ENCODE data around the gene RBM48. TPM values are rescaled to one million over a fixed set of nuclear protein-coding genes. Genes with fewer than 3 reads are reported as not detected.

Gene RBM48
- total and polyA plus RNA-seq, 2 of the 13 experiments (the other 11 are each of a cell fraction or from before 2014, with no cell fraction given), result 7.2 to 12.2 TPM

DNA sequence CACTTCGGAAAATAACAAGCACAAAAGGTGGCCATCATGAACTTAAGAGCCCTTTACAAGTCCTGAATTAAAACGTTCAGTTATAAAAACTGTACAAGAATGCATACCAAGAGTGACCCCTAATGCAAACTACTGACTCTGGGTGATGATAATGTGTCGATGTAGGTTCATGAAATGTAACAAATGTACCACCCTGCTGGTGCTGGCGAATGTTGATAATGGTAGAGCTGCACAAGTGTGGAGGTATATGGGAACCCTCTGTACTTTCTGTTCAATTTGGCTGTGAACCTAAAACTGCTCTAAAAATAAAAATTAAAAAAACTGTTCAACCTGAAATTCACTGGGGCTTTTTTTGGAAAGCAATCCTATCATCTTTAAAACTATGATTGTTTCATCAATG is 58.2 kb downstream of the RBM48 start:
- FAIRE-seq, result no peak
- peak overlapping the region; percentile 44 for H3K27ac ChIP-seq (ENCODE audit: extremely low read length, insufficient read depth, low read length)
- no peak overlapping the region for H3K9ac ChIP-seq (ENCODE audit: insufficient read depth, low read depth, low read length)
- DNase-seq (ENCODE audit: low spot score), result no peak
- no peaks in the 10 kb centered on the region for H3K9me3 ChIP-seq (ENCODE audit: low read length)
- peaks cover 54% of the 10 kb centered on the region for H4K20me1 ChIP-seq (ENCODE audit: insufficient read depth, low read length)
- intact Hi-C loops (cut with micrococcal nuclease; ENCODE audit: unreplicated experiment), result loop anchor here (1.0 kb wide), 1 partner anchor 83 kb away; no protein-coding TSS in a partner anchor
- CTCF ChIA-PET (ENCODE audit: low intra/inter-chr PET ratio, low total read pairs), result no interaction called here
- H3K4me2 ChIP-seq (ENCODE audit: low read depth, low read length), result peak overlapping the region; percentile 53; the same call in 1 of the 2 replicates
- TF ChIP-seq, protein P1, sequence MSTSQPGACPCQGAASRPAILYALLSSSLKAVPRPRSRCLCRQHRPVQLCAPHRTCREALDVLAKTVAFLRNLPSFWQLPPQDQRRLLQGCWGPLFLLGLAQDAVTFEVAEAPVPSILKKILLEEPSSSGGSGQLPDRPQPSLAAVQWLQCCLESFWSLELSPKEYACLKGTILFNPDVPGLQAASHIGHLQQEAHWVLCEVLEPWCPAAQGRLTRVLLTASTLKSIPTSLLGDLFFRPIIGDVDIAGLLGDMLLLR (CRISPR knock-in tag; IDR thresholded peaks at IDR 0.05), result no peak
- TF ChIP-seq ZNF891 (CRISPR knock-in tag; IDR thresholded peaks at IDR 0.05), result no peak
- TF ChIP-seq, protein P2, sequence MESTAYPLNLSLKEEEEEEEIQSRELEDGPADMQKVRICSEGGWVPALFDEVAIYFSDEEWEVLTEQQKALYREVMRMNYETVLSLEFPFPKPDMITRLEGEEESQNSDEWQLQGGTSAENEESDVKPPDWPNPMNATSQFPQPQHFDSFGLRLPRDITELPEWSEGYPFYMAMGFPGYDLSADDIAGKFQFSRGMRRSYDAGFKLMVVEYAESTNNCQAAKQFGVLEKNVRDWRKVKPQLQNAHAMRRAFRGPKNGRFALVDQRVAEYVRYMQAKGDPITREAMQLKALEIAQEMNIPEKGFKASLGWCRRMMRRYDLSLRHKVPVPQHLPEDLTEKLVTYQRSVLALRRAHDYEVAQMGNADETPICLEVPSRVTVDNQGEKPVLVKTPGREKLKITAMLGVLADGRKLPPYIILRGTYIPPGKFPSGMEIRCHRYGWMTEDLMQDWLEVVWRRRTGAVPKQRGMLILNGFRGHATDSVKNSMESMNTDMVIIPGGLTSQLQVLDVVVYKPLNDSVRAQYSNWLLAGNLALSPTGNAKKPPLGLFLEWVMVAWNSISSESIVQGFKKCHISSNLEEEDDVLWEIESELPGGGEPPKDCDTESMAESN (CRISPR knock-in tag; conservative IDR thresholded peaks at IDR 0.05), result no peak
- TF ChIP-seq KLF6 (CRISPR knock-in tag; IDR thresholded peaks at IDR 0.05), result no peak
- no peak for TF ChIP-seq HES4 (CRISPR knock-in tag; IDR thresholded peaks at IDR 0.05; ENCODE audit: borderline replicate concordance)
- no peak for TF ChIP-seq ZSCAN29 (CRISPR knock-in tag; conservative IDR thresholded peaks at IDR 0.05)
- BruUV-seq (replicated peaks), result no TSS peak
- H3K4me1 ChIP-seq (ENCODE audit: insufficient read depth, low read length), result peaks cover 53% of the 10 kb centered on the region
- H2AFZ ChIP-seq (ENCODE audit: low read length), result no peak overlapping the region
- 76% methylated on average over 4 of the region's 4 CpGs for WGBS (ENCODE audit: low lambda C conversion rate)
- peaks cover 1 to 9% of the 10 kb centered on the region in 2 experiments; a peak in 2 of 5 replicates for H3K27me3 ChIP-seq (ENCODE audit: control insufficient read depth in 1 of 2, insufficient read depth in 2 of 2, low read length in 2 of 2)
- H3K36me3 ChIP-seq (replicated peaks in 1 of 2; ENCODE audit: control insufficient read depth in 1 of 2, insufficient read depth in 2 of 2, low read length in 2 of 2), result no peaks in the 10 kb centered on the region; a peak in 2 of 5 replicates
- H3K79me2 ChIP-seq (ENCODE audit: insufficient read depth, low read length), result peaks cover 76% of the 10 kb centered on the region
- ATAC-seq, result no peak
- POLR2A ChIA-PET, result no interaction called here
- no peak overlapping the region; a peak in 1 of 6 replicates for H3K4me3 ChIP-seq (replicated peaks in 1 of 3; ENCODE audit: insufficient read depth in 1 of 3, low read depth in 2 of 3, low read length in 3 of 3)
- in situ Hi-C loops (cut with HindIII; ENCODE audit: extremely low pct_ligation_motif_present, low pct_unique_long_range_greater_than_20kb), result no loop called here

Other genes starting within 250 kb of the RBM48 start
- 16.2 and 20.6 TPM in 2 replicates for gene GATAD1, start 81.3 kb upstream of the RBM48 start, total RNA-seq (2016; rRNA removed; fragmentation: Illumina TruSeq; extraction: Trizol)
- gene GATAD1, start 81.3 kb upstream of the RBM48 start, polyA plus RNA-seq (2011; rRNA removed), result 36.3 and 42.1 TPM in 2 replicates
- gene ERVW-1, start 50.8 kb upstream of the RBM48 start, total RNA-seq (2016; rRNA removed; fragmentation: Illumina TruSeq; extraction: Trizol), result not detected in 2 replicates
- gene ERVW-1, start 50.8 kb upstream of the RBM48 start, polyA plus RNA-seq (2011; rRNA removed), result not detected in 2 replicates
- gene PEX1, start 275 bp upstream of the RBM48 start, total RNA-seq (2016; rRNA removed; fragmentation: Illumina TruSeq; extraction: Trizol), result 19.4 and 22.4 TPM in 2 replicates
- gene PEX1, start 275 bp upstream of the RBM48 start, polyA plus RNA-seq (2011; rRNA removed), result 14.4 and 16.6 TPM in 2 replicates
- 56.3 and 65.5 TPM in 2 replicates for gene FAM133B, start 61.6 kb downstream of the RBM48 start, total RNA-seq (2016; rRNA removed; fragmentation: Illumina TruSeq; extraction: Trizol)
- 19.6 and 29.1 TPM in 2 replicates for gene FAM133B, start 61.6 kb downstream of the RBM48 start, polyA plus RNA-seq (2011; rRNA removed)